GM12872 (cell line): ENCODE measurements around the gene KCNJ2.

Experiments
- CTCF ChIP-seq: IDR thresholded peaks from 3 replicates; pipeline ENCODE4 v1.5.1; 2011; ENCODE audit warnings: low read depth, mild to moderate bottlenecking, low read length, moderate library complexity; ENCODE audit not compliant: insufficient read depth

The KCNJ2 gene

GRCh38 chr17:70127221-70127873 is 42.0 kb upstream of the KCNJ2 start:
- TF ChIP-seq CTCF = no peak

GRCh38 chr17:70128727-70129238 is 40.5 kb upstream of the KCNJ2 start:
- TF ChIP-seq CTCF = no peak

- TF ChIP-seq CTCF = no peak
These were observed 39.0 kb upstream of the KCNJ2 start for GRCh38 chr17:70130289-70130688.

- no peak for TF ChIP-seq CTCF
These were observed 36.8 kb upstream of the KCNJ2 start for GRCh38 chr17:70132505-70132904.

- TF ChIP-seq CTCF = no peak
These were observed 35.3 kb upstream of the KCNJ2 start for GRCh38 chr17:70134042-70134441.

- TF ChIP-seq CTCF = no peak
These were observed 34.6 kb upstream of the KCNJ2 start for GRCh38 chr17:70134777-70135176.

- no peak for TF ChIP-seq CTCF
These were observed 33.2 kb upstream of the KCNJ2 start for GRCh38 chr17:70136131-70136530.
